HFFc6 (cell line): Measurements from ENCODE around the gene RNF25. TPM values are rescaled to one million over a fixed set of nuclear protein-coding genes. Genes with fewer than 3 reads are reported as not detected.

Source experiments
- DNase-seq: peaks from one replicate; pipeline ENCODE4 v3.0.0-alpha.2; 2018
- H3K27ac Mint-ChIP-seq: 2 replicates; pipeline ENCODE4 v1.8.0; 2020; ENCODE audit warnings: mild to moderate bottlenecking, mixed read lengths
- H3K27me3 Mint-ChIP-seq: 2 replicates; pipeline ENCODE4 v1.8.0; 2021; ENCODE audit warnings: mild to moderate bottlenecking, moderate library complexity, mixed read lengths; ENCODE audit not compliant: insufficient read depth
- H3K36me3 Mint-ChIP-seq: 2 replicates; pipeline ENCODE4 v1.8.0; 2021; ENCODE audit warnings: low read depth, mixed read lengths
- H3K4me1 Mint-ChIP-seq: 2 replicates; pipeline ENCODE4 v1.8.0; 2020; ENCODE audit warnings: low read depth, mixed read lengths
- H3K4me3 Mint-ChIP-seq: 2 replicates; pipeline ENCODE4 v1.8.0; 2020; ENCODE audit warnings: mild to moderate bottlenecking, moderate library complexity, mixed read lengths
- H3K9me3 Mint-ChIP-seq: 2 replicates; pipeline ENCODE4 v1.8.0; 2020; ENCODE audit warnings: mild to moderate bottlenecking, mixed read lengths
- total RNA-seq, 6 experiments: library from RNA; stranded (reverse); fragmentation: NEBNext Ultra II Directional; extraction: Animal tissue kit (Norgen Biotek cat#: 25700); gene quantifications; 2 replicates in 1 of 6; 3 replicates in 5 of 6; pipeline ENCODE4 v1.2.3, GENCODE V29; 2021
- TF ChIP-seq, protein P1 (sequence below): fragments of 200-600 bp; sonication (generic); IDR thresholded peaks from 2 replicates; pipeline ENCODE4 v1.5.0; 2021; ENCODE audit warnings: antibody characterized with exemption, mild to moderate bottlenecking

Gene RNF25
- total RNA-seq, 6 experiments from 2014 or later = 32.7 to 47.9 (median 39.2) TPM

DNA sequence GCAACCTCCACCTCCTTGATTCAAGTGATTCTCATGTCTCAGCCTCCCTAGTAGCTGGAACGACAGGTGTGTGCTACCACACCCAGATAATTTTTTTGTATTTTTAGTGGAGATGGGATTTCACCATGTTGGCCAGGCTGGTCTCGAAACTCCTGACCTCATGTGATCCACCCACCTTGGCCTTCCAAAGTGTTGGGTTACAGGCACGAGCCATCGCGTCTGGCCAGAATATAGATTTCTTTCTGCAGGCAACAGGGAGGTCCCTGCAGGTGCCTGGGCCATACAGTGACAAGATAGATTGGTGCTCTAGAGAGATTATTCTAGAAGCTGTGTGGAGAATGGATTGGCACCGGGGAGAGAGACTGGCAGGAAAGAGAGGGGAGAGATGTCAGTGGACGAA is 50.8 kb downstream of the RNF25 start:
- H3K27me3 Mint-ChIP-seq = no peaks in the 10 kb centered on the region
- peaks cover 12% of the 10 kb centered on the region; the same call in 1 of the 2 replicates for H3K4me1 Mint-ChIP-seq
- no peaks in the 10 kb centered on the region for H3K36me3 Mint-ChIP-seq
- no peak overlapping the region for H3K27ac Mint-ChIP-seq
- H3K9me3 Mint-ChIP-seq = no peaks in the 10 kb centered on the region
- H3K4me3 Mint-ChIP-seq = no peak overlapping the region
- no peak for DNase-seq
- TF ChIP-seq, protein P1, sequence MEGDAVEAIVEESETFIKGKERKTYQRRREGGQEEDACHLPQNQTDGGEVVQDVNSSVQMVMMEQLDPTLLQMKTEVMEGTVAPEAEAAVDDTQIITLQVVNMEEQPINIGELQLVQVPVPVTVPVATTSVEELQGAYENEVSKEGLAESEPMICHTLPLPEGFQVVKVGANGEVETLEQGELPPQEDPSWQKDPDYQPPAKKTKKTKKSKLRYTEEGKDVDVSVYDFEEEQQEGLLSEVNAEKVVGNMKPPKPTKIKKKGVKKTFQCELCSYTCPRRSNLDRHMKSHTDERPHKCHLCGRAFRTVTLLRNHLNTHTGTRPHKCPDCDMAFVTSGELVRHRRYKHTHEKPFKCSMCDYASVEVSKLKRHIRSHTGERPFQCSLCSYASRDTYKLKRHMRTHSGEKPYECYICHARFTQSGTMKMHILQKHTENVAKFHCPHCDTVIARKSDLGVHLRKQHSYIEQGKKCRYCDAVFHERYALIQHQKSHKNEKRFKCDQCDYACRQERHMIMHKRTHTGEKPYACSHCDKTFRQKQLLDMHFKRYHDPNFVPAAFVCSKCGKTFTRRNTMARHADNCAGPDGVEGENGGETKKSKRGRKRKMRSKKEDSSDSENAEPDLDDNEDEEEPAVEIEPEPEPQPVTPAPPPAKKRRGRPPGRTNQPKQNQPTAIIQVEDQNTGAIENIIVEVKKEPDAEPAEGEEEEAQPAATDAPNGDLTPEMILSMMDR = no peak

DNA sequence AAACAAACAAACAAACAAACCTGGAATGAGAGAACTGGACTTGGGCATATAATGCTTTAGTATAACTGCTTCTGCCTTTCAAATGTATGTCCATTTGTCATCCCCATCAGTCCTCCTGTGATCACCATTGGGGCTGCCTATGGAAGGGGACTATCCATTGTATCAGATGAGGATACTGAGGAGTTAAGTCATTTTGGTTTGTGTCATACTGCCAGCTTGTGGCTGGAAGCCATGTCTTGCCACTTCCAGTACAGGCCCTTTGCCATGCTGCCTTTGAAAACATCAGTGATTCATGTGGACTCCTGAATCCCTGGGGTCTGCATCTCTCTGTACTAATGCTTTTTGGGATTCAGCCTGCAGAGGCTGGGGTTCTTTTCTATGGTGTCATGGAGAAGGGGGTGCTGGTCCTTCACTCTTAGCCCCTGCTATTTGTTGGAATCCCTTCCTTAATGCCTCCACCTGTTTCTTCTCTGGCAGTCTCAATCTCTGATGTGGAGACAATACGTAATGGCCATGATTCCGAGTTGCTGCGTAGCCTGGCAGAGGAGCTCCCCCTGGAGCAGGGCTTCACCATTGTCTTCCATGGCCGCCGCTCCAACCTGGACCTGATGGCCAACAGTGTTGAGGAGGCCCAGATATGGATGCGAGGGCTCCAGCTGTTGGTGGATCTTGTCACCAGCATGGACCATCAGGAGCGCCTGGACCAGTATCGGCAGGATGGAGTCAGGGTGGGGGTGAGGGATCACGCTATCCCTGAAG is 53.5 kb downstream of the RNF25 start:
- H3K4me3 Mint-ChIP-seq = no peak overlapping the region
- peaks cover 11% of the 10 kb centered on the region; the same call in 1 of the 2 replicates for H3K4me1 Mint-ChIP-seq
- TF ChIP-seq, protein P1 = no peak
- no peaks in the 10 kb centered on the region for H3K36me3 Mint-ChIP-seq
- DNase-seq = peak; percentile 9
- no peaks in the 10 kb centered on the region for H3K9me3 Mint-ChIP-seq
- H3K27ac Mint-ChIP-seq = no peak overlapping the region
- no peaks in the 10 kb centered on the region; the same call in 1 of the 2 replicates for H3K27me3 Mint-ChIP-seq

DNA sequence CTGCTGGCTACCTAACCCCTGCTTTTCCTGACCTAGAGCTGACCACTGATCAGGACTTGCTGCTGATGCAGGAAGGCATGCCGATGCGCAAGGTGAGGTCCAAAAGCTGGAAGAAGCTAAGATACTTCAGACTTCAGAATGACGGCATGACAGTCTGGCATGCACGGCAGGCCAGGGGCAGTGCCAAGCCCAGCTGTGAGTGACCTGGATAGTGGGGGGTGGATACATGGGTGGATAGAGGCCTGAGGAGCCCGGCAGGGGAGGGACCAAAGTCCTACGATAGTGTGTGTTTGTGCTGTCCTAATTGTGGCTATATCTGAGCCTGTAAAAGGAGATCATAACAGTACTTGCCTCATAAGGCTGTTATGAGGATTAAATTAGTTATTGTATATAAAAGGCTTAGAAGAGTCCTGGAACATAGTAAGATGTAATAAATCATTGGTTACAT is 55.9 kb downstream of the RNF25 start:
- H3K4me3 Mint-ChIP-seq = no peak overlapping the region

More for the DNA sequence above, 55.9 kb downstream of the RNF25 start:
- H3K4me1 Mint-ChIP-seq = no peaks in the 10 kb centered on the region
- H3K27me3 Mint-ChIP-seq = peaks cover 11% of the 10 kb centered on the region
- no peak for DNase-seq
- H3K9me3 Mint-ChIP-seq = no peaks in the 10 kb centered on the region
- no peaks in the 10 kb centered on the region for H3K36me3 Mint-ChIP-seq
- no peak overlapping the region for H3K27ac Mint-ChIP-seq
- TF ChIP-seq, protein P1 = no peak

Other genes starting within 250 kb of the RNF25 start
- 1 to 10 TPM; 6.1 to 7.4 (median 6.8) TPM for gene USP37, start 103.7 kb downstream of the RNF25 start, total RNA-seq
- gene CNOT9, start 103.2 kb downstream of the RNF25 start, total RNA-seq = 10 to 100 TPM; 36.9 to 57.5 (median 49.3) TPM
- gene PLCD4, start 64.1 kb downstream of the RNF25 start, total RNA-seq = 1 to 10 TPM in 2 of 6 experiments, under 1 TPM in 4; 0.61 to 1.3 (median 0.83) TPM
- 10 to 100 TPM; 21.2 to 24.9 (median 23.5) TPM for gene ZNF142, start 12.4 kb downstream of the RNF25 start, total RNA-seq
- gene BCS1L, start 12.3 kb downstream of the RNF25 start, total RNA-seq = 10 to 100 TPM; 32.9 to 43.5 (median 35.8) TPM
- gene STK36, start 84 bp upstream of the RNF25 start, total RNA-seq = 10 to 100 TPM; 20.0 to 31.0 (median 23.8) TPM
- 10 to 100 TPM; 16.1 to 19.6 (median 17.0) TPM for gene TTLL4, start 38.8 kb upstream of the RNF25 start, total RNA-seq
- under 1 TPM in 4 of 6 experiments, not detected in 2; 0.18 to 0.26 (median 0.21) TPM for gene CYP27A1, start 110.1 kb upstream of the RNF25 start, total RNA-seq
- not detected for gene PRKAG3, start 159.8 kb upstream of the RNF25 start, total RNA-seq
- gene WNT6, start 187.8 kb upstream of the RNF25 start, total RNA-seq = not detected
- gene WNT10A, start 208.8 kb upstream of the RNF25 start, total RNA-seq = not detected